Skin of body (tissue), 2 donors: Measurements from ENCODE around the gene RRAS2. TPM values are rescaled to one million over a fixed set of nuclear protein-coding genes. Genes with fewer than 3 reads are reported as not detected.
"Not testable (repeated sequence)": the region's sequence is repeated elsewhere in the genome, so short reads cannot be mapped to it uniquely, and the experiment has no call there.

ENCODE experiments used
- DNase-seq: peaks from one replicate; lab custom pipeline; 2025; lab: John Stamatoyannopoulos, UW
- total RNA-seq: library from RNA; depleted of rRNA; stranded (reverse); fragments of >200 nt; gene quantifications from one replicate; pipeline ENCODE4 v1.2.3, GENCODE V29; 2014

Gene RRAS2
- total RNA-seq, 1 donor from 2014 or later, result 29.3 TPM

DNA sequence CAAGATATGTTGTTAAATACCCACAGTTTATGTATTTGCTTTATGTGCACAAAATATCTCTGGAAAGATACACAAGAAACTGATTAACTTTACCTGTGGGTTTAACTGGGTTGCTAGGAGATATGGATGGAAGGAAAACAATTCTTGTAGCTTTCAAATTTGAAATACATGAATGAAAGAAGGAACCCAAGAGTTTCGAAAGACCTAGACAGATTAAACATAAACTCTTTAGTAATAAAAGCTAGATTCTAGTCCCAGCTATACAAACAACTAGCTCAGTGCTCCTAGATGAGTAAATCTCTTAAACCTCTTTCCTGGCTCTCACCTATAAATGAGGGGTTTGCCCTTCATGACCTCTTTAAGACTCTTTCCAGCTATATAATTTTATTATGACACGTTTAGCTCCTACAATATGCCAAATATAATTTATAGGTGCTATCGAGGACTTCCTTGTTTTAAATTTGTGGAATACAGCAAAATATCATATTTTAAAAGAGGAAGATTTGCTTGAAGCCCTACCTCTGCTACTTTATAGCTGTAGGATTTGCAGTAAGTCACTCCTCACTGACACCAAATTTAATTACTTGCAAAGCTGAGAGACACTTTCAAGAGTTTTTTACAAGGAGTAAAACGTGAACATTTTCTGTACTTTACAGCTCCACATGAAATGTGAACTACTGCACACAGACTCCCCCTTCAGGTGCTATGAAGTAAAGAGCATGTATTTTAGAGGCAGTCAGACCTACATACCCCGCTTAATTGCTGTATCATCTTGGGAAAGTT is 50.7 kb downstream of the RRAS2 start:
- no peak for DNase-seq

GRCh38 chr11:14306481-14306880 is 52.5 kb downstream of the RRAS2 start:
- DNase-seq, result no peak

DNA sequence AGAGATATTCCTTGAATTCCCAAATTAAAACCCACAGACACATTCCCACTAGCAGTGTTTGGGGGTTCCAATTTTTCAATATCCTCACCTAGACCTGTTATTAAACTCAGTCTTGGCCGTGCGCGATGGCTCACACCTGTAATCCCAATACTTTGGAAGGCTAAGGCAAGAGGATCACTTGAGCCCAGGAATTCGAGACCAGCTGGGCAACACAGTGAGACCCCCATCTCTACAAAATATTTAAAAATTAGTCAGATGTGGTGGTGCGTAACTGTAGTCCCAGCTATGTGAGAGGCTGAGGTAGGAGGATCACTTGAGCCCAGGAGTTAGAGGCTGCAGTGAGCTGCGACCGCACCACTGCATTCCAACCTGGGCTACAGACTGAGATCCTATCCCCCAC is 53.3 kb downstream of the RRAS2 start:
- DNase-seq, result no peak

DNA sequence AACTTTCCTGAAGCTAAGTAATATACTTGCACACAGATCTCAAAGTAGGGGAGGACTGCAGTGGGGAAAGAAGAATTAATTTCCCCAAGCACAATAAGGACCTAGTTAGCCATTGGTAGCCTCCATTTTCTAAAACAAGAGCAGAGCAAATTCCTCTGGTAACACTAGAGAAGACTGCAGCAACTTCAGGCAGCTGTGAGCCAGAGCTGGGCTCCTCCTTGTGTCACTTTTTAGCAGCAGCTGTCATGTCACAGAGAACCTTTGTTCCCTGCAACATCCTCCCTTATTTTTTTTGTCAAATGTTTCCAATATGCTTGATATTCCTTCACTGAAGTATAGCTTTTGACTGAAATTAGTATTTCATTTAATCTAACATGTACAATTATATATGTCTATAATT is 54.4 kb downstream of the RRAS2 start:
- DNase-seq, result peak; percentile 36

- peak; percentile 36 for DNase-seq
These were observed 58.2 kb downstream of the RRAS2 start for GRCh38 chr11:14300661-14301304.

GRCh38 chr11:14299921-14300320 is 59.1 kb downstream of the RRAS2 start:
- DNase-seq, result no peak

- no peak for DNase-seq
These were observed 68.6 kb downstream of the RRAS2 start for GRCh38 chr11:14290422-14290821.

DNA sequence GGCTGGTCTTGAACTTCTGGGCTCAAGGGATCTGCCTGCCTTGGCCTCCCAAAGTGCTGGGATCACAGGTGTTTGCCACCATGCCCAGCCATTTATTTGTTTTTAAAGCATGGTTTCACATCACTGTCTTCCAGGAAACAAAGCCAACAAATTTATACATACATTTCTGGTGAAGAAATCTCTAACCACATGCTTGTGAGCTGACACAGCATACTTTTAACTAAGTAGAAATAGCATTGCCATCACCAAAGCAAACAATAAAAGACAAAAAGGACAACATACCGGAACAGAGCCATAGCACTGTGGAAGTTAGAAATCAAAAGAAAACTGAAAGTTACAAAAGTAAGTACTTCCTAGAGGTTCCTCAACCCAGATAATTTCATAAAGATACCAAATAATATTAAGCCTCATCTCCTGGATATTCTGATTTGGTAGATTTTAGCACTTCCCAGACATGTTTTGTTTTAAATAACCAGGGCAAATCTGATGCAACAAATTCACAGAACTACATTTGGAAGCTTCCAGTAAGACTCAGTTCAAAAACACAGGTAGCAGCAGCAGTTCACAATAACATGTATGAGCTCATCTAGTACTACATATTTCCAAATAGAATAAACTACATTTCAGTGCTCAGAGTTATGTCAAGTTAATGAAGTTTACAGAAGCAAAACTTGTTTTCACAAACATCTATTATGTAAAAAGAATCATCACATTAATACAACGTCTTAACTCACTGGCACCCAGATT is 70.6 kb downstream of the RRAS2 start:
- DNase-seq, result no peak

- not testable (repeated sequence) for DNase-seq
These were observed 80.1 kb downstream of the RRAS2 start for GRCh38 chr11:14278869-14279268.

DNA sequence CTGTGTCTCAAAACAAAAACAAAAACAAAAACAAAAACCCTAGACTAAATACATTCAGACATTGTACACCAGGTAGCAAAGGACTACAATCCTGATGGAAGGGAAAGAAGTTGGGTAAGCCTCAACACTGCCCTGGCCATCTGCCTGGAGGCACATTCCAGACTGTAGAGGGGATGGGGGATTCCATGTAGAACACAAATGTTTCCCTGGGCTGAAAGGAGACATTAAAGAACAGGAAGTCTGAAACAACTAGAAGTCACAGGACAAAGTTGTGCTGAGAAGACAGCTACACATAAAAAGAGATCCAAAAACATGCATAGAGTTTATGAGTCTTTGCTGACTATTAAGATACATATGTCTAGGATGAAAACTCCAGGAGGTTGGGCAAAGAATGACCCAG is 83.9 kb downstream of the RRAS2 start:
- no peak for DNase-seq

GRCh38 chr11:14273895-14274294 is 85.1 kb downstream of the RRAS2 start:
- no peak for DNase-seq

DNA sequence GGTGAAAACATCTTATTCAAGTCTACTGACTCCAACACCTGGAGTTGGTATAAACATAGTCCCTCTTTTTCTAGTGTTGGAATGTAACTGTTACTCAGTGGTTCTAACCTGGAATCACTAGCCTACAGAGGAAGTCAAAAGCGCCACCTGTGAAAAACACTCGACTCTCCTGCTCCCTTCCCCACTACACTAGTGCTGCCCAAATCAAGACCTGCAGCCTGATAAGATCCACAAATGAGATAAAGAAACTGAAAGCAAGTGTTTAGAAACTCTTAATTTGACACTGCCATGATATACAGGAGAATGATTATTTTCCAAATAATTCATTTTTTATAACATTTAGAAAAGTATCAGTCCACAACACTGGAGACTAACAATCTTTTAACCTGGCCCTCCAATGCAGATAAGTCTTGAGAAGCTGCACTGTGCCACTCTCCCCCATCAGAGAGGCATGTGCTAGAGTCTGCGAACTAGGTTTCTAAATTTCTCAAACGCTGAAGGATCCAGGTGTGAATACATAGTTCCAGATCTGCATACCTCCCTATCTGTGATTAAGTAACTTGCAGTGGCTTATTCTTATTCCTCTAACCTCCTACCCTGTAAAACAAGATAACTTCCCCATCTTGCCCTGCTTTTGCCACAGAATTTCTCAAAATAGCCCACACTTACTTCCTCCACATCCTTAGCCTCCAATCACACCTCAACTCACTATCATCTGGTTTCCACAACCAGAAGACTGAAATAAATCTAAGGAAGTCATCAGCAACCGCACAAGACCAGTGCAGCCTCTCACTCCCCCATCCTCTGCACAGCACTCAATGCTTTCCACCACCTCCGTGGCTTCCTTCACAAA is 88.1 kb downstream of the RRAS2 start:
- DNase-seq, result no peak

DNA sequence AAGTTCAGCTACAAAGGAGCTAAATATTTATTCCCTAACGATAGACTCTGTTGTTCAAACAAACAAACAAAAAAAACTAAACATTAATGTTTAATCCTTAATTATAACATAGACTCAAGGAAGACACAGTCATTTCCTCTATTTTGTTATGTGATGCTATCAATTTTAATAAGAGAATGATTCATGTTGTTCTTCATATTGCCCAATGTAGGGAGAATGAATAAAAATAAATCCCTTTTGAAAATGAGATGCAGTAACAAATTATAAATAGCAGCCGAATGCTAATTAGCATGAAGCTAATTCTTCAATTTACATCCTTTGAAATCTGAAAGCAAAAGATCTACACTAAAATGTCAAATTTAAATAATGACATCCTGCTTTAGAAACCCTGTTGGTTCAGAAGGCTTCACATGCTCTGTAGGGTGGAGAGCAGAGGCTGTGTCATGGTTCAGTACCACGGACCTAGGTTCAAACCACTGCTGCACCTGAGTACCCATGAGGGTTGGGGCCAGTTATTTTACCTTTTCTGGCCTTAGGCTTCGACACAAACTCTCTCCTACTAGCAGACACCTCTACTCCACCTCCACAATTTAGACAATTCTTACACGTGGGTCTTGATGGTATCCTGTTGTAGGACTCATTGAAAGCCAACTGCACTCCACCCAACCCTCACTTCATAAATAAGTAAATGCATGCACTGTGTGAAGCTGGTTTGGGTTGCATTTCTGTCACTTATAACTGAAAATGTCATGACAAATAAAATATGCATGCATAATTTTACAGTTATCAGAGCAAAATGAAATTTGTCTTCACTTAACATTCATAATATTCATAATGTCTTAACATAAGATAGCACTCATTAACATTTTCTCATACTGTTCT is 89.0 kb downstream of the RRAS2 start:
- no peak for DNase-seq

- DNase-seq, result peak; percentile 15
These were observed 90.9 kb downstream of the RRAS2 start for GRCh38 chr11:14267861-14268635.

- DNase-seq, result no peak
These were observed 92.4 kb downstream of the RRAS2 start for GRCh38 chr11:14266622-14267021.

DNA sequence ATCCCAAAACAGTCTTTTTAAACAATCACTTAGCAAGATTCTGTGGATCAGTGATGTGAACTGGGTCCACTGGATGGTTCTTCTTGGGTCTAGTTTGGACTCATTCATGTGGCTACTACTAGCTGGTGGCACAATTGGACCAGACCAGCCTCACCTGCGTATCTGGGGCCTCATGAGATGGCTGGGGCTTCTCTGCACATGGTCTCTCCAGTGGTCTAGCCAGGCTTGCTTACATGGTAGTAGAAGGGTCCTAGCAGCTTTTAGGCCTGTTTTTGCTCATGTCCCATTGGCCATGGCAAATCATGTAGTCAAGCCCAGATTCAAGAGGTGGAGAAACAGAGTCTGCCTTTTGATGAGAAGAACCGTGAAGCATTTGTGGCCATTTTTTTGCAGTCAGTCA is 94.0 kb downstream of the RRAS2 start:
- DNase-seq, result no peak

DNA sequence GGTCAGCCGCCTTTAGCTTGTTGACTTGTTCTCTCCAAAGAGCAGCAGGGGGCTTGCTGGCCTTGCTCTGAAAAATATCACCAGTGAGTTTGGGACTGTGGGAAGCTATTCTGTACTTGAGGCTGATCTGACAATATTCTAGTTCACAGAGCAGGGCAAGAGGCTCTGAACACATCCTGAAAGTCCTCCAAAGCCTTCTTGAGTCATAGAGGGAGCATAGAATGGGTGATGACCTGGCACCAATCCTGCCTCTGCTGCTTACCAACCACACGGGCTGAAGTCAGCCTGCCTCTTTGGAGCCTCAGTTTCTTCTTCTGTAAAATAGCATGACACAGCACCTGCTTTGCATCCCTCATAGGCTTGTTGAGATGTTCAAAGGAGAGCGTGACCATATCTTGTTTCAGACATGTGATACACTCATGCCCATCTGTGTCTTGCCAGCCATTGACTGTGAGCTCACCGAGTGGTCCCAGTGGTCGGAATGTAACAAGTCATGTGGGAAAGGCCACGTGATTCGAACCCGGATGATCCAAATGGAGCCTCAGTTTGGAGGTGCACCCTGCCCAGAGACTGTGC is 96.6 kb downstream of the RRAS2 start:
- no peak for DNase-seq

DNA sequence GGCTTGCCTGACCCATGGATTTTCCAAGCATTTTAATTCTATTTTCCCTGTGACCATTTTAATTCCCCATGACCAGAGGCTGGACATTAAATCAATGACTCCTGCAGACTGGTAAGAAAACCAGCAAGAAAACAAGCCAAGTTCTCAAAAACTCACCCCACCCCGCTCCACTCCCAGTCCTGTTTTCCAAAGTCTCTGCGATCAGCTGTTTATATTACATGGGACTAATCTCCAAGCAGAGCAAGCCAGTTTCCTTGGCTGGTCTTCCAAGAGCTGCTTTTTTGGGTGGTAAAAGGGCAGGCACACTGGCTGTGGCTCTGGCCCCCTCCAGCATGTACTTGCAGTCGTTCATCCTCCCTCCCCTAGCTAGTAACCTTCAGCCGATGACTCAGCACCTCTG is 97.9 kb downstream of the RRAS2 start:
- DNase-seq, result no peak

GRCh38 chr11:14259878-14260277 is 99.1 kb downstream of the RRAS2 start:
- DNase-seq, result no peak
